Measurements from ENCODE around the gene SLC2A4RG. TPM values are rescaled to one million over a fixed set of nuclear protein-coding genes. Genes with fewer than 3 reads are reported as not detected.

Gene SLC2A4RG
- total RNA-seq, 1 experiment from 2014 or later, result 121 TPM

DNA sequence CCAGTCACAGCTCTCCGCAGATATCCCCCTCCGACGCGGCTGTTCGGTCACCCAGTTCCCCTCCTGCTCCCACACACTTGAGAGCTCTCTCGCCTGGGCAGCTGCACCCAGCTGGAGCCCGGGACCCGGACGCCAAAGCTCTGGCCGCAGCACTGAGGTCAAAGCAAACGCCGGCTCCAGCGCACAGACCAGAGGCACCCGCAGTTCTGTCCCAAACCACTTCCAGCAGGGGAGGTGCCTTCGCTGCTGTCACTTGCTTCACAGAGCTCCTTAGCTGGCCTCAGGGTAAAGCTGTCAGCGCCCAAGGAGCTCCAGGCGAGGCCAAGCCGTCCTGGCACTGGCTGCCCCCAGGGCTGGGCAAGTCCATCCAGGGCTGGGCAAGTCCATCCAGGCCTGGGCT lies 27.9 kb downstream of the SLC2A4RG start:
- no peak overlapping the region for H3K27ac ChIP-seq (ENCODE audit: low read depth, low read length)
- no peak overlapping the region for H3K9ac ChIP-seq (ENCODE audit: low read length)
- POLR2A ChIA-PET, result no interaction called here
- no peak for ATAC-seq
- no peak overlapping the region for H2AFZ ChIP-seq (ENCODE audit: low read depth, low read length, poor library complexity, severe bottlenecking)
- no peaks in the 10 kb centered on the region for H4K20me1 ChIP-seq (ENCODE audit: insufficient read depth)
- DNase-seq (ENCODE audit: low read depth, low spot score), result no peak
- no peak overlapping the region for H3K4me3 ChIP-seq (replicated peaks in 1 of 2; ENCODE audit: low read depth in 1 of 2, low read length in 2 of 2)
- TF ChIP-seq YY1 (IDR thresholded peaks at IDR 0.05; ENCODE audit: extremely low read depth, insufficient replicate concordance, low read depth, low read length), result no peak
- no peak for TF ChIP-seq SP1 (IDR thresholded peaks at IDR 0.05; ENCODE audit: low read depth)
- no peak for TF ChIP-seq SIN3A (IDR thresholded peaks at IDR 0.05; ENCODE audit: low read depth)
- TF ChIP-seq, protein P1, sequence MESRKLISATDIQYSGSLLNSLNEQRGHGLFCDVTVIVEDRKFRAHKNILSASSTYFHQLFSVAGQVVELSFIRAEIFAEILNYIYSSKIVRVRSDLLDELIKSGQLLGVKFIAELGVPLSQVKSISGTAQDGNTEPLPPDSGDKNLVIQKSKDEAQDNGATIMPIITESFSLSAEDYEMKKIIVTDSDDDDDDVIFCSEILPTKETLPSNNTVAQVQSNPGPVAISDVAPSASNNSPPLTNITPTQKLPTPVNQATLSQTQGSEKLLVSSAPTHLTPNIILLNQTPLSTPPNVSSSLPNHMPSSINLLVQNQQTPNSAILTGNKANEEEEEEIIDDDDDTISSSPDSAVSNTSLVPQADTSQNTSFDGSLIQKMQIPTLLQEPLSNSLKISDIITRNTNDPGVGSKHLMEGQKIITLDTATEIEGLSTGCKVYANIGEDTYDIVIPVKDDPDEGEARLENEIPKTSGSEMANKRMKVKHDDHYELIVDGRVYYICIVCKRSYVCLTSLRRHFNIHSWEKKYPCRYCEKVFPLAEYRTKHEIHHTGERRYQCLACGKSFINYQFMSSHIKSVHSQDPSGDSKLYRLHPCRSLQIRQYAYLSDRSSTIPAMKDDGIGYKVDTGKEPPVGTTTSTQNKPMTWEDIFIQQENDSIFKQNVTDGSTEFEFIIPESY (IDR thresholded peaks at IDR 0.05; ENCODE audit: extremely low read depth, insufficient replicate concordance, low read length), result no peak
- no peak for TF ChIP-seq EZH2 (IDR thresholded peaks at IDR 0.05)
- TF ChIP-seq ZFX (IDR thresholded peaks at IDR 0.05), result no peak
- TF ChIP-seq POLR2A (IDR thresholded peaks at IDR 0.05; ENCODE audit: borderline replicate concordance, extremely low read depth, insufficient read depth, insufficient read length), result no peak
- no peak for TF ChIP-seq TCF7L2 (IDR thresholded peaks at IDR 0.05; ENCODE audit: borderline replicate concordance, extremely low read depth, insufficient read depth, insufficient read length)
- TF ChIP-seq POLR2AphosphoS5 (IDR thresholded peaks at IDR 0.05; ENCODE audit: low read depth, low read length), result no peak
- H3K4me2 ChIP-seq (ENCODE audit: low read length), result no peak overlapping the region
- no peaks in the 10 kb centered on the region for H3K36me3 ChIP-seq (ENCODE audit: control insufficient read depth in 1 of 2, insufficient read depth in 2 of 2, low read length in 2 of 2)
- RAD21 ChIA-PET (ENCODE audit: low non-redundant PET in 1 of 2, low total read pairs in 2 of 2, uncharacterized antibody in 2 of 2, unreplicated experiment in 2 of 2), result no interaction called here
- no peaks in the 10 kb centered on the region for H3K27me3 ChIP-seq (ENCODE audit: insufficient read depth, low read length)
- no peaks in the 10 kb centered on the region for H3K9me2 ChIP-seq (ENCODE audit: insufficient read depth)
- no peaks in the 10 kb centered on the region for H3K9me3 ChIP-seq (ENCODE audit: control insufficient read depth in 1 of 2, insufficient read depth in 1 of 2, low read depth in 1 of 2, low read length in 2 of 2)
- no peaks in the 10 kb centered on the region for H3K4me1 ChIP-seq (ENCODE audit: control insufficient read depth in 1 of 2, insufficient read depth in 2 of 2, low read length in 2 of 2)
- no TSS peak for BruUV-seq (replicated peaks)
- CTCF ChIA-PET, result no interaction called here
- H3K79me2 ChIP-seq (ENCODE audit: insufficient read depth, low read length), result no peaks in the 10 kb centered on the region
- intact Hi-C loops (cut with micrococcal nuclease), result no loop called here

DNA sequence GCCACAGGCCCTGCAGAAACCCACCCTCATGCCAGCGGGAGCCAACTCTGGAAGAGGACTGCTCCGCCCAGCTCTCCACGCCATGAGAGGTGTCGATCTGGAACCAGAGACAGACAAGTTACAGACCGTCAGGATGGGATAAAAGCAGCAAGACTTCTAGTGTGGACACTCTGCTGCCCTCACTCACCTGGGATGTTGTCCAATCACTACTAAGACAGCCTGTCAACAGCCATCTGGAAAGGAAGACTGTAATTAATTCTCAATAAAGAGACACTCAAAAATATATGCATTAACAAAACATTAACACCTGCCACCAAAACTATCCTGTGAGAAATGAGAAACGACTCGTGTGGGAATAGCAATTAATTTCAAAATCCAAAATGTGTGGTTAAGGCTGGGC lies 28.3 kb downstream of the SLC2A4RG start:
- Histone ChIP-seq H3K4me2 (ENCODE audit: low read length) (no peak overlapping the region), H3K9me3 (ENCODE audit: control insufficient read depth in 1 of 2, insufficient read depth in 1 of 2, low read depth in 1 of 2, low read length in 2 of 2) (no peaks in the 10 kb centered on the region), H3K9me2 (ENCODE audit: insufficient read depth) (no peaks in the 10 kb centered on the region), H4K20me1 (ENCODE audit: insufficient read depth) (no peaks in the 10 kb centered on the region), H3K27ac (ENCODE audit: low read depth, low read length) (no peak overlapping the region), H3K79me2 (ENCODE audit: insufficient read depth, low read length) (no peaks in the 10 kb centered on the region), H3K27me3 (ENCODE audit: insufficient read depth, low read length) (no peaks in the 10 kb centered on the region), H2AFZ (ENCODE audit: low read depth, low read length, poor library complexity, severe bottlenecking) (no peak overlapping the region), H3K36me3 (ENCODE audit: control insufficient read depth in 1 of 2, insufficient read depth in 2 of 2, low read length in 2 of 2) (no peaks in the 10 kb centered on the region), H3K4me1 (ENCODE audit: control insufficient read depth in 1 of 2, insufficient read depth in 2 of 2, low read length in 2 of 2) (no peaks in the 10 kb centered on the region), H3K9ac (ENCODE audit: low read length) (no peak overlapping the region), H3K4me3 (replicated peaks in 1 of 2; ENCODE audit: low read depth in 1 of 2, low read length in 2 of 2) (no peak overlapping the region)
- ATAC-seq, result no peak
- intact Hi-C loops (cut with micrococcal nuclease), result no loop called here
- RAD21 ChIA-PET (ENCODE audit: low non-redundant PET in 1 of 2, low total read pairs in 2 of 2, uncharacterized antibody in 2 of 2, unreplicated experiment in 2 of 2), result no interaction called here
- no peak for TF ChIP-seq SP1 (IDR thresholded peaks at IDR 0.05; ENCODE audit: low read depth)
- TF ChIP-seq, protein P2, sequence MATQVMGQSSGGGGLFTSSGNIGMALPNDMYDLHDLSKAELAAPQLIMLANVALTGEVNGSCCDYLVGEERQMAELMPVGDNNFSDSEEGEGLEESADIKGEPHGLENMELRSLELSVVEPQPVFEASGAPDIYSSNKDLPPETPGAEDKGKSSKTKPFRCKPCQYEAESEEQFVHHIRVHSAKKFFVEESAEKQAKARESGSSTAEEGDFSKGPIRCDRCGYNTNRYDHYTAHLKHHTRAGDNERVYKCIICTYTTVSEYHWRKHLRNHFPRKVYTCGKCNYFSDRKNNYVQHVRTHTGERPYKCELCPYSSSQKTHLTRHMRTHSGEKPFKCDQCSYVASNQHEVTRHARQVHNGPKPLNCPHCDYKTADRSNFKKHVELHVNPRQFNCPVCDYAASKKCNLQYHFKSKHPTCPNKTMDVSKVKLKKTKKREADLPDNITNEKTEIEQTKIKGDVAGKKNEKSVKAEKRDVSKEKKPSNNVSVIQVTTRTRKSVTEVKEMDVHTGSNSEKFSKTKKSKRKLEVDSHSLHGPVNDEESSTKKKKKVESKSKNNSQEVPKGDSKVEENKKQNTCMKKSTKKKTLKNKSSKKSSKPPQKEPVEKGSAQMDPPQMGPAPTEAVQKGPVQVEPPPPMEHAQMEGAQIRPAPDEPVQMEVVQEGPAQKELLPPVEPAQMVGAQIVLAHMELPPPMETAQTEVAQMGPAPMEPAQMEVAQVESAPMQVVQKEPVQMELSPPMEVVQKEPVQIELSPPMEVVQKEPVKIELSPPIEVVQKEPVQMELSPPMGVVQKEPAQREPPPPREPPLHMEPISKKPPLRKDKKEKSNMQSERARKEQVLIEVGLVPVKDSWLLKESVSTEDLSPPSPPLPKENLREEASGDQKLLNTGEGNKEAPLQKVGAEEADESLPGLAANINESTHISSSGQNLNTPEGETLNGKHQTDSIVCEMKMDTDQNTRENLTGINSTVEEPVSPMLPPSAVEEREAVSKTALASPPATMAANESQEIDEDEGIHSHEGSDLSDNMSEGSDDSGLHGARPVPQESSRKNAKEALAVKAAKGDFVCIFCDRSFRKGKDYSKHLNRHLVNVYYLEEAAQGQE (IDR thresholded peaks at IDR 0.05; ENCODE audit: low read depth), result no peak
- TF ChIP-seq, protein P3, sequence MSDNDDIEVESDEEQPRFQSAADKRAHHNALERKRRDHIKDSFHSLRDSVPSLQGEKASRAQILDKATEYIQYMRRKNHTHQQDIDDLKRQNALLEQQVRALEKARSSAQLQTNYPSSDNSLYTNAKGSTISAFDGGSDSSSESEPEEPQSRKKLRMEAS (IDR thresholded peaks at IDR 0.05), result no peak
- no TSS peak for BruUV-seq (replicated peaks)
- POLR2A ChIA-PET, result no interaction called here
- CTCF ChIA-PET, result no interaction called here
- DNase-seq (ENCODE audit: low read depth, low spot score), result no peak

All from HCT116 (cell line).